ENCODE measurements around the gene NFKBIE.

The NFKBIE gene

DNA sequence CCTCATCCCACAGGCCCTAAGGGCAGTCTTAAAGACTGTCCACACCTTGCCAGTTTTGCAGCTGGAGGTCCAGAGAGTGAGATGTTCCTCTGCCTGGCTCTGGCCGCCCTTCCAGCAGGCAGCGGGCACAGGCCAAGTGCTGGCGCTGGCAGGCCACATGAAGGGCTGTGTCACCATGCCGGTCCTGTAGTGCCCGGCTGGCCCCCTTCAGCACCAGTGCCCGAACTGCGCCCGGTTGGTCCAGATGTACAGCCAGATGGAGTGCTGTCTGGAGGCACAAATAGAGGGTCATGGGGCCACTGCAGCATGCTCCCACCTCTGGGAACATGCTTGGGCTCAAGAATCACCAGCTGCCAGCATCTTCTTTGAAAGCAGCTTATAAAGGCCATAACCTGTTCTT is 3.8 kb downstream of the NFKBIE start:
- DNase-seq (ENCODE audit: insufficient read length, low spot score) (no peak), FAIRE-seq (no peak)
- TF ChIP-seq, protein P1, sequence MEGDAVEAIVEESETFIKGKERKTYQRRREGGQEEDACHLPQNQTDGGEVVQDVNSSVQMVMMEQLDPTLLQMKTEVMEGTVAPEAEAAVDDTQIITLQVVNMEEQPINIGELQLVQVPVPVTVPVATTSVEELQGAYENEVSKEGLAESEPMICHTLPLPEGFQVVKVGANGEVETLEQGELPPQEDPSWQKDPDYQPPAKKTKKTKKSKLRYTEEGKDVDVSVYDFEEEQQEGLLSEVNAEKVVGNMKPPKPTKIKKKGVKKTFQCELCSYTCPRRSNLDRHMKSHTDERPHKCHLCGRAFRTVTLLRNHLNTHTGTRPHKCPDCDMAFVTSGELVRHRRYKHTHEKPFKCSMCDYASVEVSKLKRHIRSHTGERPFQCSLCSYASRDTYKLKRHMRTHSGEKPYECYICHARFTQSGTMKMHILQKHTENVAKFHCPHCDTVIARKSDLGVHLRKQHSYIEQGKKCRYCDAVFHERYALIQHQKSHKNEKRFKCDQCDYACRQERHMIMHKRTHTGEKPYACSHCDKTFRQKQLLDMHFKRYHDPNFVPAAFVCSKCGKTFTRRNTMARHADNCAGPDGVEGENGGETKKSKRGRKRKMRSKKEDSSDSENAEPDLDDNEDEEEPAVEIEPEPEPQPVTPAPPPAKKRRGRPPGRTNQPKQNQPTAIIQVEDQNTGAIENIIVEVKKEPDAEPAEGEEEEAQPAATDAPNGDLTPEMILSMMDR (IDR thresholded peaks at IDR 0.05; ENCODE audit: insufficient read depth, missing control alignments): no peak

DNA sequence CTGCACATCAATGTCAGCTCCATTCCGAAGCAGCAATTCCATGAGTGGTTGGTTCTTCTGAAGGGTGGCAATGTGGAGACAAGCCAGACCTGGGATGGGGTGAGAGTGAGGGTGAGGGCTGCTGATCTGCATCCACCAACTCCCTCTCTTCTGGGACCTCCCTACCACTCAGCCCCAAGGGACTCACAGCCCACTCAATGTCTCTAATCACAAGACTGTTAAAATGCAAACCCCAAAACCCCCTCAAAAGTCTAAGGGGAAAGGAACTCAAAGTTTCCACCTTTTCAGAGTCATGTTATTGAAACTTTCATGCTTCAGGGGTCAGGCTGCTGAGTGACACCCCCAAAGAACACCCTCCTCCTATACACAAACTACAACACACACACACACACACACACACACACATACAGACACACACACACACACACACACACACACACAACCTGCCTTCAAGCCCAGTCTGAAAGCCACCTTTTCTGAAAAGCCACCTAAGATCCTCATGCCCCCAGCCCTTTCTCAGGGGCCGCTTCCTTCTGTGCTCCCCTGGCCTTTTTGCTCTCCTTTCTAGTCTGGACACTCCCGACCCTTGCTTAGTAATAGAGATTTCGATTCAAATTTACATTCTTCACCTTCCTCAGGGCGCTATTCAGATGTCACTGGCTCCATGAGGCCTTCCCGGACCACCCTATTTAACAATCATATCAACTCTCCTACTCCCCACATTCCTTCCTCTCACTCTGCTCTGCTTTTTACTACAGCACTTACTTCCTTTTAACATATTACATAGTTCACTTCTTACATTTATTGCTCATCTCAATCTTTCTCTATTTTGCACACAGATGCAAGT is 4.7 kb downstream of the NFKBIE start:
- DNase-seq (ENCODE audit: insufficient read length, low spot score): no peak
- TF ChIP-seq, protein P1 (IDR thresholded peaks at IDR 0.05; ENCODE audit: insufficient read depth, missing control alignments): no peak
- FAIRE-seq: no peak

DNA sequence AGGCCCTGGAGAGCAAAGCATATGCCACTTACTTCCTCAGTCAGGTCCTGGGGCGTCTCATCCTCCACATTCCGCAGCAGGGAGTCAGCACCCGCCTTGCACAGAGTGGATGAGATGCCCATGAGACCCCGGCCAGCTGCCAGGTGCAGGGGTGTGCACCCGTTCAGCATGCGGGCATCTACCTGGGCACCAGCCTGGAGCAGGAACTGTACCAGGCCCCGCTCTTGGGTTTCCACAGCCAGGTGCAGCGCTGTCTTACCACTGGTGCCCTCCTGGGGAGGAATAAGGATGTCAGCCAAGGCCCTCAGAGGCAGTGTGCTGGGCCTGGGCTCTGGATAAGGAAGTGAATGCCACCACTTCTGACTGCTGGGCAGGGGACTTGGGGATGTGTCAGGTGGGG is 5.3 kb downstream of the NFKBIE start:
- DNase-seq (ENCODE audit: insufficient read length, low spot score) (no peak), FAIRE-seq (no peak)
- TF ChIP-seq, protein P1 (IDR thresholded peaks at IDR 0.05; ENCODE audit: insufficient read depth, missing control alignments): no peak

DNA sequence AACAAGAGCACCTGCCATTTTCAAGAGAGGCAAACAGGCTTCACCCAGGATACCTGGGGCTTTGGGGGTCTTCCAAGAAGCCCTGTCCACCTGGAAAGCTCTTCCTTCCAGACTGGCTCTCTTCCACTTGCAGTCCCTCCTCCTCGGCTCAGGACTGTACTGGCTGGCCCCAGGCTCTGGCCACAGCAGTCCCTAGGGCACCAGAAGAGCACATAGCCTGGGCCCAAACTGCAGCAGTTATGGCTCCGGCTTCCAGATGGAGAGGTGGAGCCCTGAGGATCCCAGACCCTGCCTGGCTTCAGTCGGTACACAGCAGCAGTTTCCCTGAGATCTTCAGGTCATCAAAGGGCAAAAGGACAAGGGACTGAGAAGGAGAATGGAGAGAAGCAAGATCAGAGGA is 6.4 kb downstream of the NFKBIE start:
- TF ChIP-seq, protein P1 (IDR thresholded peaks at IDR 0.05; ENCODE audit: insufficient read depth, missing control alignments): no peak
- DNase-seq (ENCODE audit: insufficient read length, low spot score): no peak
- no peak for FAIRE-seq

DNA sequence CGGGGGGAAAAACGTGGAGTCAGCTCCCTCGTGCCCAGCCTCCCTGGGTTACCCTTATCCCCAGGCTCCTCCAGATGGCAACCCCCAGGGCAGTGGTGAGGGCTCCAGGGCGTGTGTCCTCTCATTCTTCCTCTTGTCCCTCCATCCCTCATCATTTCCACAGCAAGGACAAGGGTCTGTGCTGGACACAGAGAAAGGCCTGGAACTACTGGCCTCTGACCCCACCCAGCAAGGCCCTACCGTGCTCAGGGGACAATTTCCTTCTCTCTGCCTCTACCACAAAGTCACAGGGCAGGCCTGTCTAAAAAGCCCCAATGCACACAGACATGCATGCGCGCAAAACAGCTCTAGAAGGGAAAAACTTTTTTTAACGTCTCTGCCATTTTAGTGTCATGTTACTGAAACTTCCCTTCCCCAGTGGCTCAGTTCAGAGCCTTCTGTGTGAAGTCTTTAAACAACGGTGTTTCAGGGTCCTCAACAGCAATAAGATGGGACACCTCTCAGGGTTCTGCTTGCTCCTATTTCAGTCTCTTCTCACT is 7.0 kb downstream of the NFKBIE start:
- DNase-seq (ENCODE audit: insufficient read length, low spot score): no peak
- FAIRE-seq: no peak
- TF ChIP-seq, protein P1 (IDR thresholded peaks at IDR 0.05; ENCODE audit: insufficient read depth, missing control alignments): no peak

DNA sequence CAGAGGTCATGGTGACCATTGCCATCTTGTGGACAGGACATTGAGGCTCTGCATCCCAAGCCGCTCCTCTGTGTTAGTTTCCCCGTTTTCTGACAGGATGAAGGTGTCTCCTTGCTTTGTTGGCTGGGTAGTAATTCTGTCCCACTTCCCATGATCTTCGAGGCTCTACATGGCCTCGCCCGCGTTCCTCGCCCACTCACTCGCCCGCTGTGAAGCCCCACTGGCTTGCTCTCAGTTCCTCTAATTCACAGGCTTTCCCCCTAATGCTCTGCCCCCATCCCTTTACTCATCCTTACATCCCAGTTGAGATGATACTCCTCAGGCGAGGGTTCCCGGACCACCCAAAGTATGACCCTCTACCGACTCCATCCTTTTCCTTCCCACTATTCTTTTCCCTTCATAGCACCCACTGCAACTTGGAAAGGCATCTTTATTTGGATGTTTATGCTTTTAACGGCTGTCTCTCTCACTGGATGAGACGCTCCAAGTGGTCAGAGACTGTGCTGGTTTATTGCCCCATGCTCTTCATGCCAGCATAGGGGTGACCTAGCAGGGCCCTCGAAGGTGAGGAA is 7.5 kb downstream of the NFKBIE start:
- DNase-seq (ENCODE audit: insufficient read length, low spot score) (no peak), FAIRE-seq (no peak)
- TF ChIP-seq, protein P1 (IDR thresholded peaks at IDR 0.05; ENCODE audit: insufficient read depth, missing control alignments): no peak
